ENCODE results near the gene BCL3. TPM values are rescaled to one million over a fixed set of nuclear protein-coding genes. Genes with fewer than 3 reads are reported as not detected.
"Not testable (repeated sequence)": the region's sequence is repeated elsewhere in the genome, so short reads cannot be mapped to it uniquely, and the experiment has no call there.

The BCL3 gene
- total RNA-seq = 41.5 TPM
- long read RNA-seq, transcript BCL3-201 (9 exons, 2,038 nt) = major isoform, 9 of 22 reads
- long read RNA-seq, partial matches to known transcripts = 6 of 22 reads
- long read RNA-seq, other reads (novel, unspliced or antisense) = 3 of 22 reads

- DNase-seq (ENCODE audit: low spot score) = peak; percentile 94
- intact Hi-C loops (cut with DNase I) = no loop called here
These were observed at the start of gene BCL3 for GRCh38 chr19:44748426-44749254. Gene BCL3, plus strand, starts transcription at chr19:44748708. Its CDS starts 83 bp downstream, at chr19:44748791.

GRCh38 chr19:44700547-44700946 lies 48.0 kb upstream of the BCL3 start:
- intact Hi-C loops (cut with DNase I) = no loop called here
- DNase-seq (ENCODE audit: low spot score) = no peak

GRCh38 chr19:44701228-44701627 lies 47.3 kb upstream of the BCL3 start:
- DNase-seq (ENCODE audit: low spot score) = no peak
- intact Hi-C loops (cut with DNase I) = no loop called here

GRCh38 chr19:44702551-44703176 lies 45.8 kb upstream of the BCL3 start:
- no peak for DNase-seq (ENCODE audit: low spot score)
- intact Hi-C loops (cut with DNase I) = no loop called here

GRCh38 chr19:44703336-44704078 lies 45.0 kb upstream of the BCL3 start:
- no peak for DNase-seq (ENCODE audit: low spot score)
- intact Hi-C loops (cut with DNase I) = no loop called here

GRCh38 chr19:44704982-44705381 lies 43.5 kb upstream of the BCL3 start:
- DNase-seq (ENCODE audit: low spot score) = no peak
- intact Hi-C loops (cut with DNase I) = no loop called here

GRCh38 chr19:44705502-44706010 lies 43.0 kb upstream of the BCL3 start:
- DNase-seq (ENCODE audit: low spot score) = no peak

GRCh38 chr19:44706506-44707236 lies 41.8 kb upstream of the BCL3 start:
- no peak for DNase-seq (ENCODE audit: low spot score)
- intact Hi-C loops (cut with DNase I) = no loop called here

More at GRCh38 chr19:44705502-44706010, 43.0 kb upstream of the BCL3 start:
- intact Hi-C loops (cut with DNase I) = no loop called here

- no peak for DNase-seq (ENCODE audit: low spot score)
- intact Hi-C loops (cut with DNase I) = no loop called here
These were observed 40.7 kb upstream of the BCL3 start for GRCh38 chr19:44707794-44708193.

GRCh38 chr19:44708940-44709339 lies 39.6 kb upstream of the BCL3 start:
- DNase-seq (ENCODE audit: low spot score) = no peak

GRCh38 chr19:44709434-44710266 lies 38.9 kb upstream of the BCL3 start:
- intact Hi-C loops (cut with DNase I); DNase-seq (ENCODE audit: low spot score): not testable (repeated sequence)

More at GRCh38 chr19:44708940-44709339, 39.6 kb upstream of the BCL3 start:
- intact Hi-C loops (cut with DNase I) = no loop called here

GRCh38 chr19:44710483-44710882 lies 38.0 kb upstream of the BCL3 start:
- DNase-seq (ENCODE audit: low spot score) = no peak
- intact Hi-C loops (cut with DNase I) = no loop called here

- intact Hi-C loops (cut with DNase I) = no loop called here
- no peak for DNase-seq (ENCODE audit: low spot score)
These were observed 35.5 kb upstream of the BCL3 start for GRCh38 chr19:44712864-44713515.

- intact Hi-C loops (cut with DNase I) = no loop called here
These were observed 33.8 kb upstream of the BCL3 start for GRCh38 chr19:44714597-44715169.

GRCh38 chr19:44717603-44718002 lies 30.9 kb upstream of the BCL3 start:
- intact Hi-C loops (cut with DNase I) = loop anchor here (2.0 kb wide), 1 partner anchor 29 kb away; no protein-coding TSS in a partner anchor
- DNase-seq (ENCODE audit: low spot score) = no peak

More at GRCh38 chr19:44714597-44715169, 33.8 kb upstream of the BCL3 start:
- no peak for DNase-seq (ENCODE audit: low spot score)

GRCh38 chr19:44718441-44719261 lies 29.9 kb upstream of the BCL3 start:
- intact Hi-C loops (cut with DNase I) = loop anchor here (2.0 kb wide), 1 partner anchor 30 kb away; no protein-coding TSS in a partner anchor
- DNase-seq (ENCODE audit: low spot score) = peak; percentile 84
